Measurements from ENCODE around the gene ACAP3. TPM values are rescaled to one million over a fixed set of nuclear protein-coding genes. Genes with fewer than 3 reads are reported as not detected.

The ACAP3 gene
- polyA plus RNA-seq, 3 donors = 14.5 to 35.7 (median 27.5) TPM

DNA sequence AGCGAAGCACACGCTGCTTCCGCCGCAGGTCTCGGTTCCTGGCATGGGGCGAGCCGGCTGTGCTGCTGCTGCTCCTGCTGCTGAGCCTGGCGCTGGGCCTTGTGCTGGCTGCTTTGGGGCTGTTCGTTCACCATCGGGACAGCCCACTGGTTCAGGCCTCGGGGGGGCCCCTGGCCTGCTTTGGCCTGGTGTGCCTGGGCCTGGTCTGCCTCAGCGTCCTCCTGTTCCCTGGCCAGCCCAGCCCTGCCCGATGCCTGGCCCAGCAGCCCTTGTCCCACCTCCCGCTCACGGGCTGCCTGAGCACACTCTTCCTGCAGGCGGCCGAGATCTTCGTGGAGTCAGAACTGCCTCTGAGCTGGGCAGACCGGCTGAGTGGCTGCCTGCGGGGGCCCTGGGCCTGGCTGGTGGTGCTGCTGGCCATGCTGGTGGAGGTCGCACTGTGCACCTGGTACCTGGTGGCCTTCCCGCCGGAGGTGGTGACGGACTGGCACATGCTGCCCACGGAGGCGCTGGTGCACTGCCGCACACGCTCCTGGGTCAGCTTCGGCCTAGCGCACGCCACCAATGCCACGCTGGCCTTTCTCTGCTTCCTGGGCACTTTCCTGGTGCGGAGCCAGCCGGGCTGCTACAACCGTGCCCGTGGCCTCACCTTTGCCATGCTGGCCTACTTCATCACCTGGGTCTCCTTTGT lies 26.0 kb upstream of the ACAP3 start:
- no peak overlapping the region for H3K27ac ChIP-seq (ENCODE audit: low read depth, low read length)
- 73 to 84% (median 74%) methylated on average over 34 to 36 of the region's 36 CpGs for WGBS, 3 donors

DNA sequence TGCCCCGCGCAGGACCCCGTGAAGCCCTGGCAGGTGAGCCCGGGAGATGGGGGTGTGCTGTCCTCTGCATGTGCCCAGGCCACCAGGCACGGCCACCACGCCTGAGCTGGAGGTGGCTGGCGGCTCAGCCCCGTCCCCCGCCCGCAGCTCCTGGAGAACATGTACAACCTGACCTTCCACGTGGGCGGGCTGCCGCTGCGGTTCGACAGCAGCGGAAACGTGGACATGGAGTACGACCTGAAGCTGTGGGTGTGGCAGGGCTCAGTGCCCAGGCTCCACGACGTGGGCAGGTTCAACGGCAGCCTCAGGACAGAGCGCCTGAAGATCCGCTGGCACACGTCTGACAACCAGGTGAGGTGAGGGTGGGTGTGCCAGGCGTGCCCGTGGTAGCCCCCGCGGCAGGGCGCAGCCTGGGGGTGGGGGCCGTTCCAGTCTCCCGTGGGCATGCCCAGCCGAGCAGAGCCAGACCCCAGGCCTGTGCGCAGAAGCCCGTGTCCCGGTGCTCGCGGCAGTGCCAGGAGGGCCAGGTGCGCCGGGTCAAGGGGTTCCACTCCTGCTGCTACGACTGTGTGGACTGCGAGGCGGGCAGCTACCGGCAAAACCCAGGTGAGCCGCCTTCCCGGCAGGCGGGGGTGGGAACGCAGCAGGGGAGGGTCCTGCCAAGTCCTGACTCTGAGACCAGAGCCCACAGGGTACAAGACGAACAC lies 25.2 kb upstream of the ACAP3 start:
- no peak overlapping the region for H3K27ac ChIP-seq (ENCODE audit: low read depth, low read length)
- 75 to 83% (median 77%) methylated on average over 45 to 48 of the region's 48 CpGs for WGBS, 3 donors

DNA sequence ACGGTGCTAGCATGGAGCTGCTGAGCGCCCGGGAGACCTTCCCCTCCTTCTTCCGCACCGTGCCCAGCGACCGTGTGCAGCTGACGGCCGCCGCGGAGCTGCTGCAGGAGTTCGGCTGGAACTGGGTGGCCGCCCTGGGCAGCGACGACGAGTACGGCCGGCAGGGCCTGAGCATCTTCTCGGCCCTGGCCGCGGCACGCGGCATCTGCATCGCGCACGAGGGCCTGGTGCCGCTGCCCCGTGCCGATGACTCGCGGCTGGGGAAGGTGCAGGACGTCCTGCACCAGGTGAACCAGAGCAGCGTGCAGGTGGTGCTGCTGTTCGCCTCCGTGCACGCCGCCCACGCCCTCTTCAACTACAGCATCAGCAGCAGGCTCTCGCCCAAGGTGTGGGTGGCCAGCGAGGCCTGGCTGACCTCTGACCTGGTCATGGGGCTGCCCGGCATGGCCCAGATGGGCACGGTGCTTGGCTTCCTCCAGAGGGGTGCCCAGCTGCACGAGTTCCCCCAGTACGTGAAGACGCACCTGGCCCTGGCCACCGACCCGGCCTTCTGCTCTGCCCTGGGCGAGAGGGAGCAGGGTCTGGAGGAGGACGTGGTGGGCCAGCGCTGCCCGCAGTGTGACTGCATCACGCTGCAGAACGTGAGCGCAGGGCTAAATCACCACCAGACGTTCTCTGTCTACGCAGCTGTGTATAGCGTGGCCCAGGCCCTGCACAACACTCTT lies 24.5 kb upstream of the ACAP3 start:
- WGBS, 3 donors = 77 to 85% (median 82%) methylated on average over 48 to 57 of the region's 57 CpGs
- H3K27ac ChIP-seq (ENCODE audit: low read depth, low read length) = no peak overlapping the region

DNA sequence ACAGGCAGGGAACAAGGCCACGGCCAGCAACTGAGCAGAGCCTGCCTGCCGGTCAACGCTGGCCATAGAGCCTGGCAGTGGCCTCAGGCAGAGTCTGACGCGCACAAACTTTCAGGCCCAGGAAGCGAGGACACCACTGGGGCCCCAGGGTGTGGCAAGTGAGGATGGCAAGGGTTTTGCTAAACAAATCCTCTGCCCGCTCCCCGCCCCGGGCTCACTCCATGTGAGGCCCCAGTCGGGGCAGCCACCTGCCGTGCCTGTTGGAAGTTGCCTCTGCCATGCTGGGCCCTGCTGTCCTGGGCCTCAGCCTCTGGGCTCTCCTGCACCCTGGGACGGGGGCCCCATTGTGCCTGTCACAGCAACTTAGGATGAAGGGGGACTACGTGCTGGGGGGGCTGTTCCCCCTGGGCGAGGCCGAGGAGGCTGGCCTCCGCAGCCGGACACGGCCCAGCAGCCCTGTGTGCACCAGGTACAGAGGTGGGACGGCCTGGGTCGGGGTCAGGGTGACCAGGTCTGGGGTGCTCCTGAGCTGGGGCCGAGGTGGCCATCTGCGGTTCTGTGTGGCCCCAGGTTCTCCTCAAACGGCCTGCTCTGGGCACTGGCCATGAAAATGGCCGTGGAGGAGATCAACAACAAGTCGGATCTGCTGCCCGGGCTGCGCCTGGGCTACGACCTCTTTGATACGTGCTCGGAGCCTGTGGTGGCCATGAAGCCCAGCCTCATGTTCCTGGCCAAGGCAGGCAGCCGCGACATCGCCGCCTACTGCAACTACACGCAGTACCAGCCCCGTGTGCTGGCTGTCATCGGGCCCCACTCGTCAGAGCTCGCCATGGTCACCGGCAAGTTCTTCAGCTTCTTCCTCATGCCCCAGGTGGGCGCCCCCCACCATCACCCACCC lies 23.6 kb upstream of the ACAP3 start, which contains the start of gene TAS1R3:
Gene TAS1R3 (plus strand): TSS at position 213 of the 898 bp plus-strand sequence. CDS start 66 bp downstream, at position 279.
- no peak within 1 kb of the TSS for H3K27ac ChIP-seq (ENCODE audit: low read depth, low read length)
- 70 to 77% (median 71%) methylated on average over 40 to 41 of the region's 41 CpGs for WGBS, 3 donors

DNA sequence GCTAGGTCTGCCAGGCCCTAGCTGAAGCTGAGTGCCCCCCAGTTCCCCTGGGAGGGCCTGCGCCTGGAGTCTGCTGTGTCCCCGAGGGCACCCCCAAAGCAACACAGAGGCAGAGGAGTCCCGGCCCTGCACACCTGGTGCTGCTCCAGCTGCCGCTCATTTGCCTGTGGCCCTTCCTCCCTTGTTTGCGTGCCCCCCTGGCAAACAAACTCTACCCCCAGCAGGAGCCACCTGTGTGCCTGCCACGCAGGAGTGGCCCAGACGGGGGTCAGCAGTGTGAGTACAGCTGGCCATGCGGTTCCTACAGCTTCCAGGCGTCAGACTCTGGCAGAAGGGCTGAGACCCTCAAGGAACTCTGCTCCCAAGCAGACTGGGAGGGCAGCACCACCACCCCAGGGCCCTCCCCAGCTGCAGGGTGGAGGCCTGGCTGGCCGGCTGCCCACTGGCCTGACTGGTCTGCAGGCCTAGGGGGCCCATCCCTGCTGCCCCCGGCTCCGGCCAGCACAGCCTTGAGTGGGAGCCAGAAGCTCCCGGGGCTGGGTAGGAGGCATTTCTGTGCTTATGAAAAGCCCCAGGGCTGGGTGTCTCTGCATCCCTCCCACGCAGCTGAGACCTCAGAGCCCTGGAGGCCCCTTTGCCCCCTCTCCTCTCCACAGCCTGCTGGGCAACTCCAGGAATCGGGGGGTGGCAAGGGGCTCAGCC lies 22.8 kb upstream of the ACAP3 start:
- no peak overlapping the region for H3K27ac ChIP-seq (ENCODE audit: low read depth, low read length)
- WGBS, 3 donors = 31 to 68% (median 60%) methylated on average over 14 to 15 of the region's 15 CpGs

DNA sequence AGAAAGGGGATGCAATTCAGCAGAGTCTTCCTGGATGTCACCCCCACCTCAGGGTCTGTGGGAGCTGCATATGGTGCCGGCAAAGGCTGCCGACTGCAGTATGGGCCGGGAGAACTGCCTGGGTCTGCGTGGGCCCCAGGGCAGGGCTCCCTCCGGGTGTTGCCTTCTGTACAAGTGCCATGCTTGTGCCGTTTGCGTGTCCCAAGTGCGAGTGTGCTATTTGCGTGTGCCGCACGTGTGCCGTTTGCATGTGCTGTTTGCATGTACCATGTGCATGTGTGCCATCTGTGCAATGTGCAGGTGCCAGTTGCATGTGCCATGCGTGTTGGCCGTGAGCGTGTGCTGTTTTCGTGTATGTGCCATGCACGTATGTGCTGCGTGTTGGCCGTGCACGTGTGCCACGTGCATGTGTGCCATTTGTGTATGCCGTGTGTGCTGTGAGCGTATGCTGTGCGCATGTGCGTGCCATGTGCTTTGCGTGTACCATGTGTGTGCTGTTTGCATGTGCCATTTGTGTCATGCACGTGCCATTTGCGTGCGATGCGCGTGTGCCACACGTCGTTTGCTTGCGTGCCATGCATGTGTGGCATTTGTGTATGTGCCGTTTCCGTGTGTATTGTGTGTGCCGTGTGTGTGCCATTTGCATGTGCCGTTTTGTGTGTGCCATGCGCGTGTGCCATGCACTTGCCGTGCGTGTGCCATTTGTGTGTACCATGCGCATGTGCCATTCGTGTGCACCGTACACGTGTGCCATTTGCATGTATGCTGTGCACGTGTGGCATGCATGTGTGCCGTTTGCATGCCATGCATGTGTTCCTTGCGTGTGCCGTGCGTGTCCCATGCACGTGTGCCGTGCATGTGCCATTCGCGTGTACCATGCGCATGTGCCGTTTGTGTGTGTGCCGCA lies 21.8 kb upstream of the ACAP3 start:
- H3K27ac ChIP-seq (ENCODE audit: low read depth, low read length) = no peak overlapping the region
- WGBS, 3 donors = 89 to 90% (median 90%) methylated on average over 58 of the region's 58 CpGs

- H3K27ac ChIP-seq (ENCODE audit: low read depth, low read length) = no peak overlapping the region
- WGBS, 3 donors = 79 to 84% (median 80%) methylated on average over 14 to 15 of the region's 15 CpGs
Measured at GRCh38 chr1:1328254-1328653, 20.5 kb upstream of the ACAP3 start.

DNA sequence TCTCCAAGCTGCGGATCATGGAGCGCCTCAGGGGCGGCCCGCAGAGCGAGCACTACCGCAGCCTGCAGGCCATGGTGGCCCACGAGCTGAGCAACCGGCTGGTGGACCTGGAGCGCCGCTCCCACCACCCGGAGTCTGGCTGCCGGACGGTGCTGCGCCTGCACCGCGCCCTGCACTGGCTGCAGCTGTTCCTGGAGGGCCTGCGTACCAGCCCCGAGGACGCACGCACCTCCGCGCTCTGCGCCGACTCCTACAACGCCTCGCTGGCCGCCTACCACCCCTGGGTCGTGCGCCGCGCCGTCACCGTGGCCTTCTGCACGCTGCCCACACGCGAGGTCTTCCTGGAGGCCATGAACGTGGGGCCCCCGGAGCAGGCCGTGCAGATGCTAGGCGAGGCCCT lies 19.6 kb upstream of the ACAP3 start:
- 91 to 92% (median 92%) methylated on average over 35 to 40 of the region's 40 CpGs for WGBS, 3 donors
- H3K27ac ChIP-seq (ENCODE audit: low read depth, low read length) = no peak overlapping the region

GRCh38 chr1:1326075-1326605 lies 18.4 kb upstream of the ACAP3 start:
- WGBS, 3 donors = 62 to 66% (median 62%) methylated on average over 8 of the region's 8 CpGs
- no peak overlapping the region for H3K27ac ChIP-seq (ENCODE audit: low read depth, low read length)

DNA sequence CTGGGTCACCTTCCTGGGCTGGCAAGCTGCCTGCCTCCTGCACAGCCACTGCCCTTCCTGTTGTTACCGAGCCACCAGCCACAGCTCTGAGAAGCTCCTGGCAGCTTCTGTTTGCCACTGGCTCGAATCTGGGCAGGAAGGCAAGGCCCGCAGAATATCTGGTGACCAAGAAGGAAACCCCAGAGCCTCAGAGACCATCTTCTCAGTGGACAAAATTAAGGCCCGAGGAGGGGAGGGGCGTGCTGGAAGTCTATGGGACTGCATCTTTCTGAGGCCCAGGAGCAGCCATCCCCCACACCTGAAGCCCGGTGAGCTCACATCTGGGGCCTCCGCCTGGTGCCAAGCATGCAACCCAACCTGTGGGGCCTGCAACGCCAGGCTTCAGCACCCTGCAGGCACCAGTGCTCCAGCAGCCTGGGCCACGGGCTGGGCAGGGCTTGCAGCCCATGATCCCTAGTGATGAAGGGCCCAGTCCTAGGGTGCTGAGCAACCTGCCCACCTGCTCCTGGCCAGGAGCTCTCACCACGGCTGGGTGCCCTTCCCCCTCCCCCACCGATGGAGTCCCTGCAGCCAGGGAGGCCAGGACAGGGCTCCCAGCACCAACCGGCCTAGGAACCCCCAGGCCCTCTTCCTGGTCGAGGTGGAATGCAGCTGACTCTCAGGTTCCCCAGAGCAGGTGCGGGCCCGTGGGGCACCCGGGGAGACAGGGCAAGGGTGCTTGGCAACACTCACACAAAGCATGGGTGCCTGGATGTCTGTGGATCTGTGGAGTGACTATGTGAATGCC lies 17.8 kb upstream of the ACAP3 start:
- 29 to 48% (median 41%) methylated on average over 15 to 16 of the region's 16 CpGs for WGBS, 3 donors
- H3K27ac ChIP-seq (ENCODE audit: low read depth, low read length) = no peak overlapping the region

- 0 to 2% (median 0%) methylated on average over 64 to 84 of the region's 84 CpGs for WGBS, 3 donors
- H3K27ac ChIP-seq (ENCODE audit: low read depth, low read length) = no peak within 1 kb of the TSS
Measured at GRCh38 chr1:1324524-1325287, 17.0 kb upstream of the ACAP3 start, which contains the start of the genes CPTP and INTS11. Gene CPTP (plus strand): TSS chr1:1324802. CDS start chr1:1326911, 2,109 bp downstream. Gene INTS11 (minus strand): TSS chr1:1324660. CDS start chr1:1324608, 52 bp downstream.

DNA sequence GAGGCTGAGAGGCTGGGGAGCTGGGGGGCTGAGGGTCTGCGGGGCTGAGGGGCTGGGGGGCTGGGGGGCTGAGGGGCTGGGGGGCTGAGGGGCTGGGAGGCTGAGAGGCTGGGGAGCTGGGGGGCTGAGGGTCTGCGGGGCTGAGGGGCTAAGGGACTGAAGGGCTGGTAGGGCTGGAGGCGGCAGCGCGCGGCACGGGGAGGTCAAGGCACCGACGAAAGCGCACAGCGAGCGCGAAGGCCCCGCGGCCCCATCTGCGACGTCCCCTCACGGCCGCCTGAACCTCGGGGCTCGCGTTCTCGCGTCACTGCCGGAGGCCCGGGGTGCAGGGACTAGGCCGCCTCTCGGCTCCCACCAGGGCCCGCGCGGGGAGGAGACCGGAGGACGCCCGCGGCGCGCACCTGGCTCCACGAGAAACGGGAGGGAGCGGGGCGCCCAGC lies 16.4 kb upstream of the ACAP3 start:
- WGBS, 3 donors = 1% methylated on average over 25 to 41 of the region's 41 CpGs
- no peak overlapping the region for H3K27ac ChIP-seq (ENCODE audit: low read depth, low read length)

DNA sequence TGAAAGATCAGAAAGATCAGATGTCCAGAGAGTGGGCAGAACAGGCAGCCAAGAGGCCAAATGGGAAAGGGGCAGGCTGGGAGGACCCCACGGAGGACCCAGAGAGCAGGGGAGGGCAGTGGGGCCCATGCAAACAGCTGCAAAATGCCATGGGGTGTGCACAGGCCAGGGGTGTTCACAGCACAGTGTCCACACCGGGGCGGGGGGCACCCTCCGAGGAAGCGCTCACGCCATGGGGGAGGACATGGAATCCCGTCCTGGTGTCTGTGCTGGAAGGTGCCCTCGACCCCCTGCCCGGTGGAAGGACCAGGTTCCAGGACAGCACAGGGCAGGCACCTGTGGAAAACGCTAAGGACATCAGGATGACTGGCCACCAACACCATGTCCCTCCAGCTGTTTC lies 15.2 kb upstream of the ACAP3 start:
- no peak overlapping the region for H3K27ac ChIP-seq (ENCODE audit: low read depth, low read length)
- 76 to 91% (median 90%) methylated on average over 10 of the region's 10 CpGs for WGBS, 3 donors

GRCh38 chr1:1322418-1322817 lies 14.7 kb upstream of the ACAP3 start:
- 69 to 87% (median 82%) methylated on average over 3 to 14 of the region's 14 CpGs for WGBS, 3 donors
- no peak overlapping the region for H3K27ac ChIP-seq (ENCODE audit: low read depth, low read length)

- 83 to 92% (median 90%) methylated on average over 8 of the region's 8 CpGs for WGBS, 3 donors
- no peak overlapping the region for H3K27ac ChIP-seq (ENCODE audit: low read depth, low read length)
Measured at GRCh38 chr1:1321477-1321876, 13.7 kb upstream of the ACAP3 start.

All from adipose tissue (tissue), 3 donors.